K562 (cell line): ENCODE data around the gene CUTA. TPM values are rescaled to one million over a fixed set of nuclear protein-coding genes. Genes with fewer than 3 reads are reported as not detected.

ENCODE experiments used
- BCLAF1 ChIP-seq, 2 experiments: fragments of 450-650 bp in 1 of 2; IDR thresholded peaks; 2 replicates each; pipeline ENCODE4 v1.6.1; 2011 to 2017; ENCODE audit warnings: low read depth in 2 of 2, antibody characterized with exemption in 1 of 2, borderline replicate concordance in 1 of 2, low read length in 1 of 2, mild to moderate bottlenecking in 1 of 2, mixed read lengths in 1 of 2; ENCODE audit not compliant: control insufficient read depth in 1 of 2
- E2F8 ChIP-seq: fragments of 450-650 bp; IDR thresholded peaks from 2 replicates; pipeline ENCODE4 v1.7.1; 2018; ENCODE audit warnings: mild to moderate bottlenecking, low read depth; ENCODE audit not compliant: partially characterized antibody
- EGR1 ChIP-seq: fragments of 450-650 bp; conservative IDR thresholded peaks from 2 replicates; pipeline ENCODE4 v1.6.1; 2017; ENCODE audit warnings: mild to moderate bottlenecking
- ELF1 ChIP-seq: fragments of 200-800 bp; sonication (Bioruptor generic); IDR thresholded peaks from 2 replicates; pipeline ENCODE4 v1.6.1; 2016; ENCODE audit warnings: missing genetic modification characterization, missing compliant biosample characterization
- ETV5 ChIP-seq: sonication (generic); formaldehyde crosslinking; IDR thresholded peaks from 2 replicates; pipeline ENCODE4 v1.4.0; 2020; ENCODE audit warnings: low read depth, mild to moderate bottlenecking, missing genetic modification reagents
- HDAC1 ChIP-seq, 2 experiments: fragments of 450-650 bp; IDR thresholded peaks; 2 replicates each; pipeline ENCODE4 v1.6.1; 2016 to 2017; ENCODE audit warnings: inconsistent platforms in 1 of 2, mild to moderate bottlenecking in 1 of 2, moderate library complexity in 1 of 2
- KLF1 ChIP-seq: fragments of 450-650 bp; IDR thresholded peaks from 2 replicates; pipeline ENCODE4 v1.6.1; 2016; ENCODE audit warnings: missing genetic modification characterization, missing compliant biosample characterization
- MNT ChIP-seq, 2 experiments: fragments of 450-650 bp; conservative IDR thresholded peaks; 2 replicates each; pipeline ENCODE4 v1.6.1; 2017; ENCODE audit warnings: mild to moderate bottlenecking in 2 of 2, moderate library complexity in 2 of 2
- PRDM10 ChIP-seq: fragments of 450-650 bp; IDR thresholded peaks from 2 replicates; pipeline ENCODE4 v1.6.1; 2018; ENCODE audit not compliant: partially characterized antibody
- RBM15 ChIP-seq: fragments of 200-400 bp; formaldehyde crosslinking; IDR thresholded peaks from 2 replicates; pipeline ENCODE4 v1.6.1; 2018; ENCODE audit warnings: mild to moderate bottlenecking, low read length, moderate library complexity; ENCODE audit not compliant: insufficient read depth
- USF1 ChIP-seq: sonication (generic); formaldehyde crosslinking; IDR thresholded peaks from 2 replicates; pipeline ENCODE4 v1.9.0; 2022; ENCODE audit warnings: mild to moderate bottlenecking, missing genetic modification reagents
- ZBTB7A ChIP-seq: IDR thresholded peaks from 2 replicates; pipeline ENCODE4 v1.6.1; 2011; ENCODE audit warnings: low read depth, mild to moderate bottlenecking, low read length, moderate library complexity, borderline replicate concordance; ENCODE audit not compliant: control insufficient read depth
- polyA plus RNA-seq, 8 experiments: library from polyadenylated mRNA; depleted of rRNA in 4 of 8; stranded (reverse) in 5 of 8; unstranded in 3 of 8; fragments of >200 nt; fragmentation: Nextera tagmentation in 2 of 8; fragmentation: Illumina TruSeq in 1 of 8; extraction: Ambion mirVana in 2 of 8; extraction: Trizol in 1 of 8; gene quantifications; 2 replicates each; pipeline versions ENCODE4 v1.2.1 to v1.2.3, GENCODE V29; 2011 to 2014; ENCODE audit warnings: inconsistent platforms in 1 of 8, missing spikeins in 1 of 8
- total RNA-seq, 7 experiments: library from RNA; depleted of rRNA in 6 of 7; stranded (reverse); fragments of >200 nt in 6 of 7; fragmentation: Illumina TruSeq in 2 of 7; extraction: Trizol in 2 of 7; gene quantifications; 2 replicates each; pipeline versions ENCODE4 v1.2.1 to v1.2.3, GENCODE V29; 2011 to 2021; ENCODE audit warnings: low replicate concordance in 1 of 7

CUTA gene
- total and polyA plus RNA-seq, 9 of the 15 experiments (the other 6 are each of a cell fraction or from before 2014, with no cell fraction given), result 166 to 682 (median 310) TPM

GRCh38 chr6:33430991-33431879 is 13.3 kb upstream of the CUTA start (continued):
- peak in 1 of 2 experiments; percentile 40; a peak in 2 of 4 replicates for TF ChIP-seq MNT (conservative IDR thresholded peaks at IDR 0.05)
- TF ChIP-seq HDAC1 (IDR thresholded peaks at IDR 0.05), result peak in 1 of 2 experiments; percentile 9; a peak in 1 of 4 replicates
- peak; percentile 74 for TF ChIP-seq ELF1
- 0 out of 2 replicates have a peak, but pooled peaks have one; percentile 17 for TF ChIP-seq EGR1
- TF ChIP-seq KLF1 (tag), result peak; percentile 40; the same call in 1 of the 2 replicates
- no peak for TF ChIP-seq BCLAF1 (IDR thresholded peaks at IDR 0.05; ENCODE audit: borderline replicate concordance in 1 of 2, control insufficient read depth in 1 of 2, low read depth in 2 of 2, low read length in 1 of 2)
- peak; percentile 38; the same call in 1 of the 2 replicates for TF ChIP-seq ZBTB7A
- no peak for TF ChIP-seq E2F8
- peak; percentile 94 for TF ChIP-seq ETV5 (CRISPR knock-in tag)
- TF ChIP-seq RBM15, result no peak
- TF ChIP-seq USF1 (CRISPR knock-in tag), result peak; percentile 21; the same call in 1 of the 2 replicates
- TF ChIP-seq PRDM10, result peak; percentile 52
